Measurements from ENCODE around the gene IMPA2. TPM values are rescaled to one million over a fixed set of nuclear protein-coding genes. Genes with fewer than 3 reads are reported as not detected.

Gene IMPA2
- total RNA-seq, 1 experiment from 2014 or later: 12.8 TPM

DNA sequence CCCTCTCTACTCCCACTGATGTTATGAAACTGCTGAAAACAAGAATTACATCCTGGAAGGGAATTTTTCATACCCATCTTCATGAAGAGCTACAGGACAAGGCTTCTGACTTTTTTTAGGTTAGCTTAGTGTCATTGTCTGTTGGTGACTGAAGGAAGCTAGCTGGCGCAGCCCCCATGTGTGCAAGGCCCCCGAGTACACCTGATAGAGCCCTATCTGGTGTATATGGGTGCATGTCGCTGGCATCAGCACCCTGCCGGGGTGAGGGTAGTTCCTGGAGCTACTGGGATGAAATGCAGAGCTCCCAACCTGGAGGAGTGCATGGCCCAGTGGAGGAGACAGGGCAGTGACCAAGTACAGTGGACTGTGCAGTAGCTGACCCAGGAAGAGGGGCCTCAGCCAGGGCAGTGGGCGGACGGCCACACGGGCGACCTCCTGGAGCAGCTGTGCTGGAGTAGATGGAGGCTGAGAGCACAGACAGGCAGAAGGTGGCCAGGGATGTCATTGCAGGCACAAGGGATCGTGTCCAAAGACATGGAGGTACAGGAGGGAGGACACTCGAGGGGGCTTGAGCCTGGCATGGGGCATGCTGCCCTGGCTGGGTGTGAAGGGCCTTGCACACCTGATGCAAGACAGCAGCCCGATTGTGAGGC lies 12.1 kb downstream of the IMPA2 start:
- Mint-ChIP-seq H3K27ac (ENCODE audit: low read depth, unreplicated experiment) (peak overlapping the region; percentile 97), H3K36me3 (ENCODE audit: insufficient read depth, unreplicated experiment) (peaks cover 5% of the 10 kb centered on the region)

DNA sequence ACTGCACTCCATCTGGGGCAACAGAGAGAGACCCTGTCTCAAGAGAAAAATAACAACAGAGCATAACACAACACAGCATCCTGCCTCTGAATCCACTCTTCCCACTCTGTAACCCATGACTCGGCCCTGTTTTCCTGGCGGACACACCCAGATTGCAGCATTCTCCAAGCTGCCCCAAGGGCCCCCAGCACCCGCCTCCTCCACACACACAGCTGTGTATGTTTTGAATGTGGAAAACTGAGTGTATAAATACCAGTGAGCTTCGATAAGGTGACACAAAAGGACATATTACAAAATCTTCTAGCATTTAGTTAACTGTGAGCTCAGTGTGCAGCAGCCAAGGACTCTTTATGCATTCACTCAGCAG lies 13.0 kb downstream of the IMPA2 start:
- Mint-ChIP-seq H3K4me1 (ENCODE audit: insufficient read depth, unreplicated experiment) (peaks cover 37% of the 10 kb centered on the region), H3K36me3 (ENCODE audit: insufficient read depth, unreplicated experiment) (peaks cover 5% of the 10 kb centered on the region), H3K9me3 (ENCODE audit: unreplicated experiment) (no peaks in the 10 kb centered on the region), H3K27me3 (ENCODE audit: insufficient read depth, unreplicated experiment) (no peaks in the 10 kb centered on the region), H3K27ac (ENCODE audit: low read depth, unreplicated experiment) (peak overlapping the region; percentile 97), H3K4me3 (ENCODE audit: unreplicated experiment) (no peak overlapping the region)
- DNase-seq (ENCODE audit: unreplicated experiment): peak; percentile 71
- ChIA-PET CTCF (interaction anchor here (0.6 to 13.5 kb wide), 22 partner anchors 8 to 1861 kb away, joined by 3 to 458 read pairs (median 9); partner anchors contain the start of gene IMPA2), POLR2A (interaction anchor here (0.6 to 9.1 kb wide), 12 partner anchors 11 to 660 kb away, joined by 3 to 97 read pairs (median 10); partner anchors contain the start of genes IMPA2 and MPPE1)
- BruUV-seq (replicated peaks): no TSS peak
- intact Hi-C loops (cut with micrococcal nuclease): loop anchor here (1.0 kb wide), 1 partner anchor 13 kb away; the partner anchor contains the start of gene IMPA2
- TF ChIP-seq, protein P1, sequence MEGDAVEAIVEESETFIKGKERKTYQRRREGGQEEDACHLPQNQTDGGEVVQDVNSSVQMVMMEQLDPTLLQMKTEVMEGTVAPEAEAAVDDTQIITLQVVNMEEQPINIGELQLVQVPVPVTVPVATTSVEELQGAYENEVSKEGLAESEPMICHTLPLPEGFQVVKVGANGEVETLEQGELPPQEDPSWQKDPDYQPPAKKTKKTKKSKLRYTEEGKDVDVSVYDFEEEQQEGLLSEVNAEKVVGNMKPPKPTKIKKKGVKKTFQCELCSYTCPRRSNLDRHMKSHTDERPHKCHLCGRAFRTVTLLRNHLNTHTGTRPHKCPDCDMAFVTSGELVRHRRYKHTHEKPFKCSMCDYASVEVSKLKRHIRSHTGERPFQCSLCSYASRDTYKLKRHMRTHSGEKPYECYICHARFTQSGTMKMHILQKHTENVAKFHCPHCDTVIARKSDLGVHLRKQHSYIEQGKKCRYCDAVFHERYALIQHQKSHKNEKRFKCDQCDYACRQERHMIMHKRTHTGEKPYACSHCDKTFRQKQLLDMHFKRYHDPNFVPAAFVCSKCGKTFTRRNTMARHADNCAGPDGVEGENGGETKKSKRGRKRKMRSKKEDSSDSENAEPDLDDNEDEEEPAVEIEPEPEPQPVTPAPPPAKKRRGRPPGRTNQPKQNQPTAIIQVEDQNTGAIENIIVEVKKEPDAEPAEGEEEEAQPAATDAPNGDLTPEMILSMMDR (IDR thresholded peaks at IDR 0.05; ENCODE audit: unreplicated experiment): no peak

More for the DNA sequence above, 12.1 kb downstream of the IMPA2 start:
- no peaks in the 10 kb centered on the region for H3K27me3 Mint-ChIP-seq (ENCODE audit: insufficient read depth, unreplicated experiment)
- no TSS peak for BruUV-seq (replicated peaks)
- H3K4me1 Mint-ChIP-seq (ENCODE audit: insufficient read depth, unreplicated experiment): peaks cover 37% of the 10 kb centered on the region
- TF ChIP-seq, protein P1 (IDR thresholded peaks at IDR 0.05; ENCODE audit: unreplicated experiment): no peak
- DNase-seq (ENCODE audit: unreplicated experiment): no peak
- ChIA-PET POLR2A (interaction anchor here (0.8 to 9.1 kb wide), 7 partner anchors 11 to 85 kb away, joined by 3 to 97 read pairs (median 5); partner anchors contain the start of gene IMPA2), CTCF (interaction anchor here (0.6 to 13.5 kb wide), 9 partner anchors 10 to 338 kb away, joined by 3 to 458 read pairs (median 18); no protein-coding TSS in a partner anchor)
- intact Hi-C loops (cut with micrococcal nuclease): no loop called here
- no peaks in the 10 kb centered on the region for H3K9me3 Mint-ChIP-seq (ENCODE audit: unreplicated experiment)
- H3K4me3 Mint-ChIP-seq (ENCODE audit: unreplicated experiment): no peak overlapping the region

DNA sequence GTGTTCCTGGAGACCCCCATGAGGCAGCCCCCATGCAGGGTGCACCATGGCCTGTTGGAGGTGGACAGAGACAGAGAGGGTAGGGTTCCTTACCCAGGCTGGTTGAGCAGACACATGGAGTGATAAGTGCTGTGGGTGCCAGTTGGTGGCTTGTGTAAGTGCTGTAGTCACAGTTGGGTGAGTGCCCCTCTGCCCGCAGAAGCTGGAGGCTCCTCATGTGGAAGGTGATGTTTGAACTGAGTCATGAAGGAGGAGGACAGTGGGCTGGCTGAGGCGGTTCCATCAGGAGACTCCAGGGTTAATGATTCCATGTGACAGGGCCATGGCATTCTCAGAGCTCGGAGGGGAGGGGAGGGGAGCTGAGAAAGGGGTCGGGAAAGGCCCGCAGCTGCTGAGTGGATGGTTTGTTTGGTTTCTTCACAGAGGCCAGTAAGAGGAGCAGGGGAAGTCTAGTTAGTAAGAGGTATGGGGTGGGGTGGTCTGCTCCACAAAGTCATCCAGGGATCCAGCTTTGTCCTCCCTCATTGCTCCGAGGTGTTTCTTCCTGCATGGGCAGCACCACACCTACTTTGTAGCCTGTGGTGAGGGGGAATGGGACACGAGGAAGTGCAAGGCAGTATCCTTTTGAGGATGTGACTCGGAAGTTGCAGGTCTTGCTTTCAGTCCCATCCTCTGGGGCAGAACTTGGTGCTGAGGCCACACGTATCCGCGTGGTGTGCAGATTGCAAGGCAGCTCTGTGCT lies 13.6 kb downstream of the IMPA2 start:
- no peak overlapping the region for H3K4me3 Mint-ChIP-seq (ENCODE audit: unreplicated experiment)

More for the DNA sequence above, 13.6 kb downstream of the IMPA2 start:
- POLR2A ChIA-PET: interaction anchor here (0.6 to 9.1 kb wide), 17 partner anchors 10 to 659 kb away, joined by 3 to 97 read pairs (median 7); partner anchors contain the start of genes IMPA2 and MPPE1
- Mint-ChIP-seq H3K36me3 (ENCODE audit: insufficient read depth, unreplicated experiment) (peaks cover 5% of the 10 kb centered on the region), H3K27ac (ENCODE audit: low read depth, unreplicated experiment) (peak overlapping the region; percentile 97), H3K4me1 (ENCODE audit: insufficient read depth, unreplicated experiment) (peaks cover 37% of the 10 kb centered on the region), H3K27me3 (ENCODE audit: insufficient read depth, unreplicated experiment) (no peaks in the 10 kb centered on the region), H3K9me3 (ENCODE audit: unreplicated experiment) (no peaks in the 10 kb centered on the region)
- CTCF ChIA-PET: interaction anchor here (0.6 to 13.5 kb wide), 38 partner anchors 9 to 1862 kb away, joined by 3 to 458 read pairs (median 4); partner anchors contain the start of genes AFG3L2, CEP76 and IMPA2
- DNase-seq (ENCODE audit: unreplicated experiment): peak; percentile 40
- intact Hi-C loops (cut with micrococcal nuclease): loop anchor here (1.0 to 5.0 kb wide), 4 partner anchors 14 to 262 kb away; partner anchors contain the start of gene IMPA2
- no TSS peak for BruUV-seq (replicated peaks)
- TF ChIP-seq, protein P1 (IDR thresholded peaks at IDR 0.05; ENCODE audit: unreplicated experiment): no peak
